Stimulated activated CD8-positive, alpha-beta memory T cell treated with anti-CD3 and anti-CD28 coated beads, Interleukin-12 subunit alpha, Interleukin-12 subunit beta, amount 100 ng/mL, for 24 hours (primary cell): ENCODE measurements around the gene PDGFRB.

ENCODE experiments used
- DNase-seq: peaks from one replicate; pipeline ENCODE4 v3.0.0-alpha.2; 2020; ENCODE audit errors: extremely low read depth

The PDGFRB gene

DNA sequence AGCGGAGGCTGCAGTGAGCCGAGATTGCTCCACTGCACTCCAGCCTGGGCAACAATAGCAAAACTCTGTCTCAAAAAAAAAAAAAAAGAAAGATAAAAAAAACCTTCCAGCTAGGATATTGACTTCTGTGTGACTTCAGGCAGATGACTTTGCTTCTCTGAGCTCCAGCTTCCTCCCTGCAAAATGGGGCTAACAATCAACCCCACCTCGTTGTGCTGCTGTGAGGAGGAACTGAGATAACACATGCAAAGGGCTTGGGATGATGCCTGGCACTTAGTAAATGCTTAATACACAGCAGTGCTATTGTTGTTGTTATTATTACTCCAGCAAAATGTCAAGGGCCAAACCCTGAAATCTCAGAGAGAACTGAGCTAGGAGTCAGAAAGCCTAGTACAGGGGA, 7.4 kb upstream of the PDGFRB start:
- no peak for DNase-seq

DNA sequence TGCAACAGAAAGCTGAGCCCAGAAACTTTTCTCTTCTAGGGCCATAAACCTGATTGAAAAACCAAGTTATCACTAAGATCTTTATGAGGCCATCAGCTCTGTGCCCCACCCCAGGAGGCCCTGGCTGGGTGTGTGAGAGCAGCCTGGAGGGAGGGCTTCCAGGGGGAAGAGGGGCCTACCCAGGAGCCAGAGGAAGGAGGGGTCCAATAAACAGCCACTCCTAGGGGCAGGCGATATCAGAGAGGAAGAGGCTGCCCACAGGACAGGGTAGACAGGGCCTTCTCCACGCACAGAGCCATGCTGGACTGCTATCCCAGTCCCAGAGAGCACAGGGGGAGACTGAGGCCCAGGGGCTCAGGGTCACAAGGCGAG, 6.5 kb upstream of the PDGFRB start:
- DNase-seq = no peak

DNA sequence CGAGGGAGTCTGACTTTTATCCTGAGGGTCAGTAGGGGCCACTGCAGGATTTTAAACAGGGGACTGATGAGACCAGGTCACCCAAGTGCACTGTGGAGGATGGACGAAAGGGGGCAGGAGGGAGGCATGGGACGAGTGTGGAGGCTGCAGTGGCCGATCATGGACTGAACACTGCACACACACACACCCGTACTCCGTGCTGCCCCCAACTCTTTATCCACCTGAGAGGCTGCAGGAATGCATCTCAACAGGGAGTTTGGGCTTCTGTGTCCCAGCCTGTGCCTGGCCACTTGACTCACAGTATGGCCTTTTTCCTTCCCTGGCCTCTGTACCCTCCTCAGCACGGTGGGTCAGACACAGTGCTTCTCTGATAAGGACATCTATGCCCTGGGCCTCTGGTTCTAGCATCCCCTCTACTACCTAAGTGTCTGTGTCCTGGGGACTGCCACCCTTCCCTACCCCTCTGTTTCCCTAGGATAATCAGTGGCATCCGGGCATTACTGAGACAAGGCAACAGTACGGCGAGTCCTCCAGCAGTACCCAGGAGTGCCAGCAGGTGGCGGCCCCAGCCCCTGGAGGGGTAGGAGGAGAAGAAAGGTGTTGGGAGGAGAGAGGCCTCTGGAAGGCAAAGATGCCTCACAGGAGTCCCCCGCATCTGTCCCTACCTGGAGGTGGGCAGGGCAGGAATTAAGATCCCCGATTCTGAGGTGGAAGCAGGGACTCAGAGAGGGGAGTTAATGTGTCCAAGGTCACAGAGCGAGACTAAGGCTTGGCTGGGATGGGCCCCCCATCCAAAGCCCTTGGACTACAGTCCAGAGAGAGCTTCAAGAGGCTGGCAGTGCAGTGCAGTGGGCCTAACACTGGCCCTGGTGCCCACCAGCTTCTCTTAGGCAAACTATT, 5.8 kb upstream of the PDGFRB start:
- peak; percentile 28 for DNase-seq

DNA sequence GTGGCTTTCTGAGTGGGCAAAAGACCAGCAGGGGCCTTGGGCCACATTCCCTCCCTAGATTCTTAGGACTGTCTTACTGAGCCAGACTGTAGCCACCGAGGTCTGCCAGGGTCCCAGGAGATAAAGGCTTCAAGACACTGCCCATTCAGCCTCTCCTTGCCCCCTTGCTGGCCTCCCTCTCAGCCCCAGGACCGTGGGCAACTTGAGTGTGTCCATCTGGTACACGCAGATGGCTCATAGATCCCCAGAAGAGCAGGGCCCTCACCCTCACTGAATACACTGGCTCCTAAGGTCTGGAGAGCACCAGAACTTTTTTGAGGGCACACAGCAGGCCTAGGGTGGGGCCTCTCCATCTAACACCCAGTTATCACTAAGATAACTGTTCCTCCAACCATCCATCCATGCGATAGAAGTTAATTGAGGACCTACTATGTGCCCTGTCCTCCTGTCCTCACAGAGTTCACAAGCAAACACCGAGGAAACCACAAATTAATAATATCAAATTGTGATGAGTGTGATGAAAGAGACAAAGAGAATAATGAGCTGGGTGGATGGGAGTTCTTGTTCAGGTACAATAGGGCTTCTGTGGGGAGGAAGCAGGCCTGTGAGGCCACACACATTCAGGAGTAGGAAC, 4.9 kb upstream of the PDGFRB start:
- no peak for DNase-seq

DNA sequence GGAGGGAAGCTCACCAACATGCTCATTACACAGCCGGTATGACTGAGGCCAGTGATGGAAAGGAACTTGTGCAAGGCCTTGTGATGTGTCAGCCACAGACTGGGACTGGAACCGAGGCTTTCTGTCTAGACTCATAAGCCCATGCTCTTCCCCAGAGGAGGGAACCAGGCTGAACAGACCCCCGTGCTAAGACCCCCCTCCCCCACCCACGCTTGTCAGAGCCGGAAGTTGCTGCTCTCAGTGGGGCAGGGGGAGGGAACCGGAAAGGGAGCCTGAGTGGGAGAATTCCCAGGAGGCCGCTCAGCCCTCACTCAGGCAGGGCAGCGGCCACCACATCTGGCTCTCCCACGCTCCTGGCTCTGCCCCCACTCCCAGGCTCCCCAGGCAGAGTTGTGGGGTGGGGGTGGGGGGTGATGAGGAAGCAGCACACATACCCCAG, 4.1 kb upstream of the PDGFRB start:
- DNase-seq = no peak

DNA sequence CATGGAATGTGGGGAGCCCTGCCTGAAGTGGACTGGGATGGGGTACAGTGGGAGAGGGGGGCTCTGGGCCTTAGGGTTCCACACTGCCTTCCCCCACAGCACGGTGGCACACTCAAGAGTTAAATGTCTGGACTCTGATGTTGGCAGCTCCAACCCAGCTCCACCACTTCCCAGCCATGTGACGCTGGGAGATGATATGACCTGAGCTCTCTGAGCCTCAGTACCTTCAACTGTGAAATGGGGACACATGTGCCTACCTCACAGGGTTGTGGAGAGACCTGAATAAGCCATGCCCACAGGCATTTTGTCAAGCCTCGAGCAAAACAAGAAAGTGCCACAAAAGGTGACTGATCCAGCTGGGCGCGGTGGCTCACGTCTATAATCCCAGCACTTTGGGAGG, 3.4 kb upstream of the PDGFRB start:
- DNase-seq = no peak

DNA sequence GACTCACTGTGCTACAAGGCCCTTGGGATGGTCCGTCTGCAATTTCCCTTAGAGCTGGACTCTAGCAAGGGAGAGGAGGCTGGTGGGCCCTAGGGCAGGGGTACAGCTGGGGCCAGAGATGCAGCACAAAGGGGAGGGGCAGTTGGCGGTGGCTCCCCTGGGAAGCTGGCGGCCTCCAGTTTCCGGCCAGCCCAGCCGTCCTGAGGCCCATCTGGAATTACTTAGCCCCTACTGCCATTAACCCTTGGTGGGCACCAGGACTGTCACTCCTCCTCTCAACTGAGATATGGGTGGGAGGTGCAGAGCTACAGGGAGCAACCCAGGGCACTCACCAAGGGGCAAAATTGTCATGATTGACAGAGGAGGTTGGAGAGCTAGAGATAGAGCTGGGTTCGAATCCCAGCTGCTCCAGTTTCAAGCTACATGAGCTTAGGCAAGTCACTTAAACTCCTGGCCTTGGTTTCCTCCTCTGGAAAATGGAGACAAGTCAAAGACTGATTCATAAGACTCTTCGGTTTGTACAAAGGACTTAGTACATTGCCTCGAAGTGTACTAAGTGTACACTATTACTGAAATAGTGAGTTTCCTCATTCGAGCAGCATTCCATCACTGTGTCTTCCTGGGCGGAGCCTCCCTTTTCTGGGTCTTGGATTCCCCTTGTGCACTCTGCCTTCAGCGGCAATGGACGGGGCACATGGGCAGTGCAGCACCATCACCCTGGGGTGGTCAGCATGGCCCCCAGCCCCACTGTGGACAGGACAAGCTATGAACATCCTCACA, 2.7 kb upstream of the PDGFRB start:
- no peak for DNase-seq

DNA sequence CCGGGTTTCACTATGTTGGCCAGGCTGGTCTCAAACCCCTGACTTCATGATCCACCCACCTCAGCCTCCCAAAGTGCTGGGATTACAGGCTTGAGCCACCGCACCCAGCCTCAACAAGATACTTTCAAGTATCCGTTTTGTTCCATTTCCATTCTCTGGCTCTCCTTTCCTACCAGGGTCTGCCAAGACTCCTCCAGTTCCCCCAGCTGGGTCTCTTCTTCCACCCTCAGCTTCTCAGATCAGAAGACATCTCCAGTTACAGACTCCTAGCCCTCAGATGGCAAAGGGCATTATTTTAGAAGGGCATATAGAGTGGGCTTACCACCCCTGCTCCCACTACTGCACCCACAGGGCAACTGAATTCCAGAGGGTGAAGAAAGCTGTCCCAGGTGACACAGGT, 1.5 kb upstream of the PDGFRB start:
- DNase-seq = no peak

DNA sequence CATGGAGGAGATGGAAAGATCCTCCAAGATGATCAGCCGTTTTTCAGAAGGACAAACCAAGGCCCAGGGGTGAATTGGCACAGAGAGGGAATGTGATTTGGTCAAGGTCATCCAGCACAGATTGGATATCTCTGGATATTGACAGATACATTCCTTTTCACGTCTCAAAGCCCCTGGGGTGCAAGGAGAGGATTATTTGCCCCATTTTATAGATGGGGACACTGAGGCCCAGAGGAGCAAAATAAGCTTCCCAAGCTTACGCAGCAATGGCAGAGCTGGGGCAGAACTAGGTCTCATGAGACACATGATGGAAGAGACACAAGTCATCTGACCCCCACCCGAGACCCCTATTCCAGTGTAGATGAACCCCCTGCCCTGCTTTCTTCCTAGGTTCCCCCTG, 895 bp upstream of the PDGFRB start:
- DNase-seq = no peak

DNA sequence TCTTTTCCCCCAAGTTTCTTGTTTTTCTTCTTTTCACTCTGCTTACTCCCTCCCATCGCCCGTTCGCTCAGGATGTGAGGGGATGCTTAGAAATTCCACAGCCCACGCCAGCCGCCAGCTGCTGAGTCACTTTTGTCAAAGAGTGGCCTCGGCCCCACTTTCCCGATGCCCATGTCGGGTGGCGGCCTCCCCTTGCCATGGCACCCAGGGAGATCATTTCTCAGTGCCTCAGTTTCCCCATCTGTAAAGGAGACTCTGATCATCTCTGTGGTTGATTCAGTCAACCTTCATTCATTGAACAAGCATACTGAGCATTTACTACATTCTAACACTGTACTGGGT, 353 bp upstream of the PDGFRB start:
- DNase-seq = no peak

DNA sequence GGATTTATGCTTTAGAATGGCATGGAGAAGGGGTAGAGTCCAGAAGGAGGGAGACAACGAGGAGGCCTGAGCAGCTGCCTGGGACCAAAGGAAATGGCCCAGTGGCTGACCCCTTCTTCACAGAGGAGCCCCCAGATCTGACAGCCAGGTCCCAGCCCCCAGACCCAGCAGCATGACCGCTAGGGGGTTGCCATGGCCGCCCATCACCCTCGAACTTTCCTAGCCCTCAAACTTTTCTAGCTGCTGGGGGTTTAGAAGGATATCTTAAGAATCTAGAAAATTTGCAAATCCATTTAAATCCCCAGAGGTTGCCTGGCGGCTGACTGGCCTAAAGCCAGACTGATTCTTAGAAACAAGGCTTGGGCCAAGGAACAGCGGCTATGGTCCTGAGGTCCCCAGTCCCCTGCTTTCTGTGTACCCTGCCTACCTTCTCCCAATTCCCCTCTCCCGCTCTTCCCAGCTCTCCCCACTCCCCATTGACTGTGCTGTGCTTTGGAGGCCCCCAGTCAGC, 972 bp downstream of the PDGFRB start:
- DNase-seq = no peak

DNA sequence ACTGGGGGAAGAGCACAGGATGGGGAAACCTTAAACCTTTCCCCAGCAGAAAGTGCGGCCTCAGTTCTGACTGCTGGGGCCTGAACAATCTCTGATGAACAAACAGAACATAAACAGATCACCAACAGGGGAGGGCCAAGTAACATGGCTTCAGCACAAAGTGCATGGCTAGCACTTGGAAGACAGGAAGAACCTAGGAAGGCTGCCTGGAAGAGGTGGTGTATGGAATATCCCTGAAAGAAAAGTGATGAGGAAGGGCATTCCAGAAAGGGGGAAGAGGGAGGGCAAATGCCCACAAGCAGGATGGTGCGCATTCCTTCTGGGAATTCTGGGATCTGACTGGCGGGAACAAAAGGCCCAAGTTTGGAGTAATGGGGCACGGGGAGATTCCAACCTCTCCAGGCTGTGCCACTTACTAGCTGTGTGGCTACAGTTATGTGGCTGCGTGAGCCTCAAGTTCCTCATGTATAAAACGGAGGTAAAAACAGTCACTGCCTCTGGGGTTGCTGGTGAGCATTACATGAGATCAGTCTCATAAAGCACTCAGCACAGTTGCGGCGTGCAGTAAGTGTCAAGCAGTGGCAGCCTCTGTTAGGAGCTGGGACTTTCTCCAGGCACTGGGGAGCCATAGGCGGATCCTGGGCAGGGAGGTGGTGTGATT, 1.6 kb downstream of the PDGFRB start:
- DNase-seq = no peak

DNA sequence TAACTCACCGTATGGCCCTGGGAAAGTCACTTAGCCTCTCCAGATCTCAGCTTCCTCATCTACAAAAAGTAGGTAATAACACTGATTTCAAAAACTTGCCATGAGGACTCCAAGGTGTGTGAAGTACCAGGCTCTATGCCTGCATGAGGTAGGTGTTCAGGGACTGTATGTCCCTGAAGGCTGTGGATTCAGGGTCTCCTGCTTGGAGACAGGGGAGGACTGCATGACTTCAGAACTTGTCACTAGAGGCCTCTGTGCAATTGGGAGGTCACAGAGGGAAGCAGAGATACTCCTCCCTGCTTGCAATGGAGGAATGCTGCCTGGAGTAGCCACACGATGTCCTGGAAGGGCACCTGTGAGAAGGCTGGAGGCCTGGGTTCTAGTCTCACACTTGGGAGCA, 2.2 kb downstream of the PDGFRB start:
- DNase-seq = no peak

DNA sequence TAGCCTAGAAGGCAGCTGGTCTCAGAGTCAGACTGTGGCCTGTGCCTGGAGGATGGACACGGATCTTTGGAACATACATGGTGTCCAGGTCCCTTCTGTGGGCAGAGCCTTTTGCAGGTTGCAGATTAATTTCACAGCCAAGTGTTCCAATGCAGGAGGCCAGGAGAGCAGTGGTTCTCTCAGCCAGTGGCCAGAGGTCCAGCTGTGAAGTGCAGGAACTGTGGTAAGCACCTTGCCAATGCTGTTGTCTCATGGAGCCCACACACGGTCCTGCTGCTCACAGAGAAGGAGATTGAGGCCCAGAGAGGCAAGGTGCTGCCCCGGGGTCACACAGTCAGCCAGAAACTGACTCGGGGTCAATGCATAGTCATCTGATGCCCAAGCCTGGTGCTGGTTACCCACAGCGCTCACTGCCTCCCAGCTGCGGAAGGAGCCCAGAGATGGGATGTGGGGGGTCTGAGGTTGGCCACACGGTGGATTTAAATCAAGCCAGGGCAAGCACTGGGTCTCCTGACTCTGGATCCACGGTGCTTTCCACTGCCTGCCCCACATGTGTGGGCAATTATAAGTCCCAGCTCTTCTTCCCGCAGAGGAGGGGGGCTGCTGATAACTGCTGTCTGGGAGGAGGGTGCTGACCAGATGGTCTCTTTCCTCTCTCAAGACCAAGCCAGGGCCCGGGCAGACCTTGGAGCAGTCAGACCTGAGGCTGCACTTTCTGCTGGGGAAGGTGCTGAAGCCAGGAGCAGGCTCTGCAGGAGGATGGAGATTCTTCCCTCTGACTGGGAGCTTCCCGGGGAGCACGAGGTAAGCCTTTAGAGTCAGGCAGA, 2.8 kb downstream of the PDGFRB start:
- DNase-seq = no peak

DNA sequence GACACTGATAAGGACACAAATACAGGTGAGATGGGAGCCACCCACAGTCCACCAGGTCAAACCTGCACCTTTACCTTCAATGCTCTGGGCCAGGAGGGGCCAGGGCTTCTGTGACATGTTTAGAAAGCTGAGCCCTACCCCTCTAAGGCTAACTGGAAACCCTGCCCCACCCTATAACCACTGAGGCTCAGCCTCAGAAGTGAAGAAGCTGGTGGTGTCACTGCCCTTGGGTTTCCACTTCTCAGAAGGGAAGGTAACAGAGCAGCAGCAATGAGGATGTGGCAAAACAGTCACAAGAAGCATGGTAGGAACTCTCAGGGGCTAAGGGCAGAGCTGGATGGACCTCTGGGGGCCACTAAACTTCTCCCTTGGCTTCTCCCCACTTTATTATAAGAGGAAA, 6.0 kb downstream of the PDGFRB start:
- no peak for DNase-seq

DNA sequence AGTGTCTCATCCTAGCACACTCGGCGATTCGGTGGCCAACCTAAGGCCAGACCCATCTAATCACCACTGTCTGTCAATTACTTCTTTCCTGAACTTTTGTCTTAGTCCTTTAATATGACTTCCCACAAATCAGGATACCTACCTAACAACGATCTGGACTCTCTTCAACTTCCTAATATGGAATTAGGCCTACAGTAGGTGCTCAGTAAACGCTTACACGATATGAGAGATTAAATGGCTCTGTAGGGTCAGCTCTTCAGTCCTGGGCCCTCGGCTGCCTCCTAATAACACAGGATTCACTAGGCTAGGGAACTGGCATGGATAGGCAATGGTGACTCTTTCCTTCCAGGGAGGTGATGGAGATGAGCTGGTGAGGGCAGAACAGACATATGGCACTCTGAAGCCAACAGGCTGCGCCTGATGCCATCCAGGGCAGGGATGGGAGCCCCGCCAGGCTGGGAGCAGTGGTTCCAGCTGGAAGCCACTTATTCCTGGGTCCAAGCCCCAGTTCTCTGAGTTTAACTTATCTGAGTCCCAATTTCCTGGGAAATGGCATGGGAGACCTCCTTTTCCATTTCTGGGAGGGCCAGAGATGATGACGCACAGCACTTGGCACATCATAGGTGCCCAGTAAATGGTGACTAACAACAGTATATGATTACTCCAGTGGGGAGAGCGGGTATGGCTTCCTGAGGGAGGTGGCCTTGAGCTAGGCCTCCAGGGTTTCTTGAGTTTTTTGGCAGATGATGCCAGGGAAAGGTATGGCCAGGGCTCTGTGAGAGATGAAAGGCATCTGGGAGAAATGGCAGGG, 7.3 kb downstream of the PDGFRB start:
- DNase-seq = no peak

DNA sequence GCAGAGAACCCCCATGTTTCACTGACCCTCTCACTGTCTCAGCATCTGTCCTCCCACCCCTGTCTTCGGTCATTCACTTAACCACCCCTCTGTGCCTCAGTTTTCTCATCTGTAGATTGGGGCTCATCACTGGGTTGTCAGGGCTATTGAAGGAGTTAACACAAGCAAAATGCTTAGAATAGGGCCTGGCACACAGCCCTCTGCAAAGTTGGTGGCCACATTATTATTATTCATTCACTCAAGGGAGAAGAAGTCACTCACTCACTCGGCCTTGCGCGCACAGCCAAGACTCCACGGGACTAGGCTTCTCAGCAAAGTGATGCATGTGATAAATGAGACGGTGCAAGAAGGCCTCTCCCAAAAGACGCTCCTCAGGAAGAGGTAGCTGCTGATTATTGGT, 8.0 kb downstream of the PDGFRB start:
- DNase-seq = no peak

DNA sequence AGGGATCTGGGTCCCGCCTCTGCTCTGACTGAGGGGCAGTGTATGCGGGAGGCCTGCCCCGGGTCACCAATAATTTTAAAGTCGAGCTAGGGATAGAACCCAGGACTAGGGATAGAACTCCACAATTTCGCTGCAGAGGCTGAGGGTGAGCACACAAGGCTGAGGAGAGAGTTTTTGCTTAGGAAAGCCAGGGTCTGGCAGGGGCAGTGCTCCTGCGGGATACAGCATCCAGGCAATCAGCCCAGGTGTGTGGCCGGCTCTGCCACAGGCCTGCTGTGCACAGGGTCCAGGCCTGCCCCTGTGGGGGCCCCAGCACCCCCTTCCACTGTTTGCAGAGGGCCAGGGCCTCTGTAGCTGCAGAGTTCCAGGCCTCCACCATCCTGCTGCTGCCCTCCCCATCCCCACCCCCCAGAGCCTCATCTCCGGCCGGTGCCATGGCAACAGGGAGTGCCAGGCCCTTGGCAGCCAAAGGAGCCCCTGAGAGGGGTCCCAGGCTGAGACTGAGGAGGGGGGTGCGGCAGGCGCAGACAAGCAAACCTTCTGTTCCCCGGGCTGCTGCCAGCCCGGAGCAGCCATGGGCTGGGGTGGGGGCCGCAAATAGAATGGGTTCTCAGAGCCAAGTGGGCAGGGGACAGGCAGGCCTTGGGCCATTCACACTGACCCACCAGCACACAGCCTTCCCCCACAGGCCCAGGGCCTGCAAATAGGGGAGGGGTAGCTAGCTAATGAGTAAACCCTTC, 8.6 kb downstream of the PDGFRB start:
- no peak for DNase-seq

DNA sequence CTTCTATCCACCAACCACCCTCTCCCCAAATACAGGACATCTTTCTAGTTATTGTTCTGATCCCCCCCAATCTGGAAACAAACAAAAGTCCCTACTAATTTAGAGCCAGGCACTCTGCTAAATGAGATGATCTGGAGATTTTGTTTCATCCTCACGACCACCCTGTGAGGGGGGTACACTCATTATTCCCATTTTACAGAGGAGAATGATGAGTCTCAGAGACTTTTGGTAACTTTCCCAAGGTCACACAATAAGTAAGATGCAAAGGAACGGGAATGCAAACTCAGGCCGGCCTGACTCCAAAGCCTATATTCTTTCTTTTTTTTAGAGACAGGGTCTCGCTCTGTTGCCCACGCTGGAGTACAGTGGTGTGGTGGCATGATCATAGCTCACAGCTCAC, 9.4 kb downstream of the PDGFRB start:
- no peak for DNase-seq

DNA sequence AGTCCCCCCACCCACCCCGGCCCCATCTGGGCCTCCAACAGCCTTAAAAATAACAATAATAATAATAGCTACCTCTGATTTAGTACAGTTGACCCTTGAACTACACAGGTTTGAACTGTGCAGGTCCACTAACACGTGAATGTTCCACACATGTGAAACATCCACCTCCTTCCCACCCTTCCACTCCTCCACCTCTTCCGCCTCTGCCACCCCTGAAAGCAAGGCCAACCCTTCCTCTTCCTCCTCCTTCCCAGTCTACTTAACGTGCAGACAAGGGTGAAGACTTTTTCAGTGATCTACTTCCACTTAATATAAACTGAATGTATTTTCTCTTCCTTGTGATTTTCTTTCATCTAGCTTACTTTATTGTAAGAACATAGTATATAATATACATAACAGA, 10.8 kb downstream of the PDGFRB start:
- DNase-seq = no peak
